Peyer's patch (tissue), 4 donors: Measurements from ENCODE around the gene CNTNAP2. TPM values are rescaled to one million over a fixed set of nuclear protein-coding genes. Genes with fewer than 3 reads are reported as not detected.

Source experiments
- DNase-seq, 3 donors: peaks; one replicate each; pipeline ENCODE4 v3.0.0-alpha.2; 2017 to 2019
- H3K27ac ChIP-seq, 4 donors: fragments of 200-600 bp; sonication (generic); one replicate each; pipeline ENCODE4 v1.5.1; 2016 to 2019
- H3K27me3 ChIP-seq, 2 donors: fragments of 200-600 bp; sonication (generic); one replicate each; pipeline ENCODE4 v1.5.1; 2019
- H3K36me3 ChIP-seq, 3 donors: fragments of 200-600 bp; sonication (generic); one replicate each; pipeline ENCODE4 v1.5.1; 2016 to 2019
- H3K4me1 ChIP-seq, 4 donors: fragments of 200-600 bp; sonication (generic); one replicate each; pipeline ENCODE4 v1.5.1; 2016 to 2019
- H3K4me3 ChIP-seq, 4 donors: fragments of 200-600 bp; sonication (generic); 1 replicate in 3 of 4; 2 replicates in 1 of 4; pipeline ENCODE4 v1.5.1; 2016 to 2019; ENCODE audit warnings: mild to moderate bottlenecking in 1 of 4
- H3K9me3 ChIP-seq, 4 donors: fragments of 200-600 bp; sonication (generic); one replicate each; pipeline ENCODE4 v1.5.1; 2016 to 2019; ENCODE audit warnings: mild to moderate bottlenecking in 1 of 4
- POLR2A ChIP-seq, 2 donors: fragments of 450-650 bp; IDR thresholded peaks; one replicate each; pipeline ENCODE4 v1.5.1; 2017; ENCODE audit warnings: antibody characterized with exemption in 2 of 2, mild to moderate bottlenecking in 2 of 2, moderate library complexity in 2 of 2
- total RNA-seq, 4 donors: library from RNA; depleted of rRNA; stranded (reverse); fragments of >200 nt; gene quantifications; one replicate each; pipeline ENCODE4 v1.1.0, GENCODE V29; 2016
- TF ChIP-seq, protein P1 (sequence below), 6 experiments: fragments of 450-650 bp in 4 of 6; fragments of 200-600 bp in 2 of 6; sonication (generic) in 1 of 6; IDR thresholded peaks; one replicate each; pipeline ENCODE4 v1.5.1; 2017 to 2019; ENCODE audit warnings: antibody characterized with exemption in 6 of 6, mild to moderate bottlenecking in 3 of 6, moderate library complexity in 1 of 6

The CNTNAP2 gene
- total RNA-seq, 4 donors from 2014 or later: 1.5 to 4.9 (median 3.6) TPM

DNA sequence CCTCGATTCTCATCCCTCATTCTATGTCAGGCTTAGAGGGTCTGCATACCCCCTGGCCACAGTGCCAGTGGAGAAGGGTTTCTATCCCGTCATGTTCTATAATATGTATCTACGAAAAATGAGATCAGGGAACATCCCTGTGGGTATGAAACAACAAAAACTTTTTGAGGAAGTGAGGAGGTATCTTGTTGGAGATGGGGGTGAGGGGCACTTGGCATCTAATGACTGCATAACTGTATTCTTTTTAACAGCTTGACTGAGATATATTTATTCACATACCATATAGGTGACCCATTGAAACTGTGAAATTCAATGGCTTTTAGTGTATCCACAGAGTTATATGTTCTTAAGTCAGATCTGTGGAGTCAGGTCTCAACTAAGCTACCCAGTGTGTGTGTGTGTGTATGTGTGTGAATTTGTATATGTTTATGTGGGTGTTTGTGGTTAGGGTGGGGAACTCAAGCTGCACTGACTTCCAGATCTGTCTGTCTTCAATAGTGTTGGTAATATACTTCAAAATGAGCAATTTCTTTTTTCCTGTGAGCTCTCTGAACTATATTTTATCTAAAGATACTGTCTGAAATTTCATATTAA lies 528.9 kb downstream of the CNTNAP2 start:
- no peak overlapping the region for H3K4me3 ChIP-seq
- no peak for DNase-seq
- H3K36me3 ChIP-seq: no peaks in the 10 kb centered on the region
- TF ChIP-seq, protein P1, sequence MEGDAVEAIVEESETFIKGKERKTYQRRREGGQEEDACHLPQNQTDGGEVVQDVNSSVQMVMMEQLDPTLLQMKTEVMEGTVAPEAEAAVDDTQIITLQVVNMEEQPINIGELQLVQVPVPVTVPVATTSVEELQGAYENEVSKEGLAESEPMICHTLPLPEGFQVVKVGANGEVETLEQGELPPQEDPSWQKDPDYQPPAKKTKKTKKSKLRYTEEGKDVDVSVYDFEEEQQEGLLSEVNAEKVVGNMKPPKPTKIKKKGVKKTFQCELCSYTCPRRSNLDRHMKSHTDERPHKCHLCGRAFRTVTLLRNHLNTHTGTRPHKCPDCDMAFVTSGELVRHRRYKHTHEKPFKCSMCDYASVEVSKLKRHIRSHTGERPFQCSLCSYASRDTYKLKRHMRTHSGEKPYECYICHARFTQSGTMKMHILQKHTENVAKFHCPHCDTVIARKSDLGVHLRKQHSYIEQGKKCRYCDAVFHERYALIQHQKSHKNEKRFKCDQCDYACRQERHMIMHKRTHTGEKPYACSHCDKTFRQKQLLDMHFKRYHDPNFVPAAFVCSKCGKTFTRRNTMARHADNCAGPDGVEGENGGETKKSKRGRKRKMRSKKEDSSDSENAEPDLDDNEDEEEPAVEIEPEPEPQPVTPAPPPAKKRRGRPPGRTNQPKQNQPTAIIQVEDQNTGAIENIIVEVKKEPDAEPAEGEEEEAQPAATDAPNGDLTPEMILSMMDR (IDR thresholded peaks at IDR 0.05): no peak
- no peaks in the 10 kb centered on the region for H3K4me1 ChIP-seq
- no peaks in the 10 kb centered on the region for H3K27me3 ChIP-seq
- H3K27ac ChIP-seq: no peak overlapping the region
- H3K9me3 ChIP-seq: no peaks in the 10 kb centered on the region

GRCh38 chr7:146647445-146647844 lies 530.8 kb downstream of the CNTNAP2 start:
- Histone ChIP-seq H3K9me3 (no peaks in the 10 kb centered on the region), H3K4me3 (no peak overlapping the region), H3K27ac (no peak overlapping the region), H3K4me1 (no peaks in the 10 kb centered on the region), H3K27me3 (no peaks in the 10 kb centered on the region), H3K36me3 (no peaks in the 10 kb centered on the region)
- TF ChIP-seq, protein P1 (IDR thresholded peaks at IDR 0.05): no peak
- TF ChIP-seq POLR2A (IDR thresholded peaks at IDR 0.05): no peak
- no peak for DNase-seq

GRCh38 chr7:146652176-146652575 lies 535.6 kb downstream of the CNTNAP2 start:
- DNase-seq: no peak
- H3K27ac ChIP-seq: no peak overlapping the region
- no peak for TF ChIP-seq POLR2A (IDR thresholded peaks at IDR 0.05)
- TF ChIP-seq, protein P1 (IDR thresholded peaks at IDR 0.05): no peak
- no peaks in the 10 kb centered on the region for H3K4me1 ChIP-seq
- no peaks in the 10 kb centered on the region for H3K27me3 ChIP-seq
- H3K9me3 ChIP-seq: no peaks in the 10 kb centered on the region
- no peak overlapping the region for H3K4me3 ChIP-seq
- H3K36me3 ChIP-seq: no peaks in the 10 kb centered on the region

DNA sequence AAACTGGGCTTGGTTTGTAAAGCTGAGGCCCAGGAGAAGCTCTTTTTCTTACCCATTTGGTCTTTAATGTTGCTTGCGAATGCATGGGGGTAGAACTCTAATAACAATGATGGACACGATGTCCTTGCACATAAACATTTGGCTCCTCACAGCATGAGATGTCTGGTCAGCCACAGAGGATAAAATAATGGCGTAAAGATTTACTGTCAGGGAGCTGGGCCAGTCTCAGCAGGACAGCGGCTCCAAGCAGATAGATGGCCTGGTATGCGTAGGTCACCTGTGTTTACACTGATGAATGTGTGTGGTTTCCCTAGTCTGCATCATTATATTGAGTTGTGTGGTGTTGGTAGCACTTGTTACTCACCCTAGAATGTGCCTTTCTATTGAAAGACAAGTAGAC lies 537.4 kb downstream of the CNTNAP2 start:
- no peak overlapping the region for H3K4me3 ChIP-seq
- TF ChIP-seq, protein P1 (IDR thresholded peaks at IDR 0.05): no peak
- no peak for TF ChIP-seq POLR2A (IDR thresholded peaks at IDR 0.05)
- no peaks in the 10 kb centered on the region for H3K36me3 ChIP-seq
- no peaks in the 10 kb centered on the region for H3K4me1 ChIP-seq
- no peak overlapping the region for H3K27ac ChIP-seq
- no peaks in the 10 kb centered on the region for H3K27me3 ChIP-seq
- no peaks in the 10 kb centered on the region for H3K9me3 ChIP-seq
- no peak for DNase-seq

- no peak overlapping the region for H3K27ac ChIP-seq
- TF ChIP-seq, protein P1 (IDR thresholded peaks at IDR 0.05): no peak
- TF ChIP-seq POLR2A (IDR thresholded peaks at IDR 0.05): no peak
- H3K4me1 ChIP-seq: no peaks in the 10 kb centered on the region
- no peak overlapping the region for H3K4me3 ChIP-seq
- H3K27me3 ChIP-seq: no peaks in the 10 kb centered on the region
- DNase-seq: no peak
- peaks cover 0 to 5% (median 0%) of the 10 kb centered on the region in 4 donors for H3K9me3 ChIP-seq
- no peaks in the 10 kb centered on the region for H3K36me3 ChIP-seq
Observed at GRCh38 chr7:146655928-146656797, 539.6 kb downstream of the CNTNAP2 start.
